Measurements from ENCODE around the gene SEC16A. TPM values are rescaled to one million over a fixed set of nuclear protein-coding genes. Genes with fewer than 3 reads are reported as not detected.

The SEC16A gene
- total RNA-seq, 4 donors from 2014 or later: 35.5 to 71.0 (median 50.5) TPM

- WGBS, 2 donors (ENCODE audit: low coverage in 1 of 2): 85 to 89% methylated on average over 5 to 8 of the region's 32 CpGs
- H3K36me3 ChIP-seq: peaks cover 0 to 63% of the 10 kb centered on the region in 2 donors
These were observed 78.7 kb downstream of the SEC16A start for GRCh38 chr9:136403915-136404800.

DNA sequence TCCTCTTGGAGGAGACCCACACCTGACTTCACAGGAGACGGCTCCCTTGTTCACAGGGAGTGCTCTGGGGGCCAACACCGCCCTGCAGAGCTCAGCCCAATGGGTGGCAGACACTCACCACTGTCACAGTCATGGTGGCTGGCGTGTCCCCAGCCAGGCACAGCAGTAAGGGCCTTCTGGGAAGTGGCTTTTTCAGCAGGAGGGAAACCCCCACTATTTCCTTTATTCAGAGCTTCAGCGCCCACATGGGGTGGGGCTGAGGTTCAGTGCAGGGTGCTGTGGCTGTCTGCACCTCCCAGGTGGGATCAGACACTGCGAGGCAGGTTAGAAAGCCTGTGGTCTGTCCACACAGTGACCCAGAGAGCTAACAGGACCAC lies 79.3 kb downstream of the SEC16A start:
- no peaks in the 10 kb centered on the region for H3K9me3 ChIP-seq
- H3K27ac ChIP-seq: no peak overlapping the region
- ATAC-seq: no peak
- WGBS, 2 donors (ENCODE audit: low coverage in 1 of 2): 100% methylated on average over 1 of the region's 5 CpGs; no CpG with 5 or more reads in 1 of the 2 donors
- H3K4me3 ChIP-seq: no peak overlapping the region
- no peaks in the 10 kb centered on the region for H3K27me3 ChIP-seq
- peaks cover 0 to 63% of the 10 kb centered on the region in 2 donors for H3K36me3 ChIP-seq
- TF ChIP-seq CTCF (IDR thresholded peaks at IDR 0.05): no peak
- TF ChIP-seq POLR2A (IDR thresholded peaks at IDR 0.05): no peak
- H3K4me1 ChIP-seq: peaks cover 0 to 23% (median 13%) of the 10 kb centered on the region in 3 donors

More at GRCh38 chr9:136403915-136404800, 78.7 kb downstream of the SEC16A start:
- H3K27ac ChIP-seq: no peak overlapping the region
- no peak overlapping the region for H3K4me3 ChIP-seq
- no peak for ATAC-seq
- H3K27me3 ChIP-seq: no peaks in the 10 kb centered on the region
- H3K4me1 ChIP-seq: peaks cover 0 to 23% (median 9%) of the 10 kb centered on the region in 3 donors
- no peaks in the 10 kb centered on the region for H3K9me3 ChIP-seq
- TF ChIP-seq POLR2AphosphoS5 (IDR thresholded peaks at IDR 0.05): no peak
- no peak for TF ChIP-seq EP300 (IDR thresholded peaks at IDR 0.05)
- no peak for TF ChIP-seq CTCF (IDR thresholded peaks at IDR 0.05)
- no peak for TF ChIP-seq POLR2A (IDR thresholded peaks at IDR 0.05)

DNA sequence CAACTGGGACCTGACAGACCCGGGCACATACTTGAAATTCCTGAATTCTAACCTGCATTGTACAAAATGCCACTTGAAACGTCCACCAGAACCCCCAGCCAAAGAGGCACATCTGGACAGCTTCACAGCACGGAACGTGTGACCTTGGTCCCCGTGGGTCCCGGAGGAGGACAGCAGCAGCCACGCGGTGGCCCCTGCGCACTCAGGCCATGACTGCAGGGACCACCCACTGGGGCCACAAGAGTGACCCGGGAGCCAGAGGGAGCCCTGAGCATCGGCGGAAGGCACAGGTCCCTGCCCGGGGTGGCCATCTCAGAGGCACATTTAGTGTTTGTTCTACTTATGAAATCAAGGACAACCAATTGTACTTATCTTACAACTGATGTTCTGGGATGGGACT lies 80.8 kb downstream of the SEC16A start:
- no peak for TF ChIP-seq POLR2AphosphoS5 (IDR thresholded peaks at IDR 0.05)
- no peak for TF ChIP-seq POLR2A (IDR thresholded peaks at IDR 0.05)
- TF ChIP-seq EP300 (IDR thresholded peaks at IDR 0.05): no peak
- TF ChIP-seq CTCF (IDR thresholded peaks at IDR 0.05): no peak
- Histone ChIP-seq H3K36me3 (peaks cover 0 to 67% of the 10 kb centered on the region in 2 donors), H3K4me1 (peaks cover 0 to 28% (median 15%) of the 10 kb centered on the region in 3 donors), H3K4me3 (no peak overlapping the region), H3K27me3 (no peaks in the 10 kb centered on the region), H3K27ac (no peak overlapping the region), H3K9me3 (no peaks in the 10 kb centered on the region)
- no peak for ATAC-seq
- WGBS, 2 donors (ENCODE audit: low coverage in 1 of 2): 60% methylated on average over 4 of the region's 13 CpGs; no CpG with 5 or more reads in 1 of the 2 donors

- Histone ChIP-seq H3K36me3 (peaks cover 0 to 67% of the 10 kb centered on the region in 2 donors), H3K4me1 (peaks cover 0 to 28% (median 15%) of the 10 kb centered on the region in 3 donors), H3K9me3 (no peaks in the 10 kb centered on the region), H3K27me3 (no peaks in the 10 kb centered on the region), H3K4me3 (no peak overlapping the region), H3K27ac (no peak overlapping the region)
- TF ChIP-seq CTCF (IDR thresholded peaks at IDR 0.05) (no peak), POLR2A (IDR thresholded peaks at IDR 0.05) (no peak), POLR2AphosphoS5 (IDR thresholded peaks at IDR 0.05) (no peak), EP300 (IDR thresholded peaks at IDR 0.05) (no peak)
- ATAC-seq: no peak
- WGBS, 2 donors (ENCODE audit: low coverage in 1 of 2): 89% methylated on average over 6 of the region's 18 CpGs; no CpG with 5 or more reads in 1 of the 2 donors
These were observed 81.5 kb downstream of the SEC16A start for GRCh38 chr9:136401173-136401922.
